Lower leg skin (tissue), 3 donors: ENCODE results near the gene REXO4.

Experiments
- POLR2A ChIP-seq, 2 donors: fragments of 450-650 bp; IDR thresholded peaks; one replicate each; pipeline ENCODE4 v1.6.1; 2016 to 2017; ENCODE audit warnings: antibody characterized with exemption in 2 of 2, mild to moderate bottlenecking in 1 of 2, moderate library complexity in 1 of 2
- TF ChIP-seq, protein P1 (sequence below), 3 donors: fragments of 450-650 bp; IDR thresholded peaks; one replicate each; pipeline ENCODE4 v1.5.1; 2016; ENCODE audit warnings: antibody characterized with exemption in 3 of 3, mild to moderate bottlenecking in 3 of 3, moderate library complexity in 2 of 3

GRCh38 chr9:133357656-133358055, 60.2 kb downstream of the REXO4 start:
- TF ChIP-seq, protein P1, sequence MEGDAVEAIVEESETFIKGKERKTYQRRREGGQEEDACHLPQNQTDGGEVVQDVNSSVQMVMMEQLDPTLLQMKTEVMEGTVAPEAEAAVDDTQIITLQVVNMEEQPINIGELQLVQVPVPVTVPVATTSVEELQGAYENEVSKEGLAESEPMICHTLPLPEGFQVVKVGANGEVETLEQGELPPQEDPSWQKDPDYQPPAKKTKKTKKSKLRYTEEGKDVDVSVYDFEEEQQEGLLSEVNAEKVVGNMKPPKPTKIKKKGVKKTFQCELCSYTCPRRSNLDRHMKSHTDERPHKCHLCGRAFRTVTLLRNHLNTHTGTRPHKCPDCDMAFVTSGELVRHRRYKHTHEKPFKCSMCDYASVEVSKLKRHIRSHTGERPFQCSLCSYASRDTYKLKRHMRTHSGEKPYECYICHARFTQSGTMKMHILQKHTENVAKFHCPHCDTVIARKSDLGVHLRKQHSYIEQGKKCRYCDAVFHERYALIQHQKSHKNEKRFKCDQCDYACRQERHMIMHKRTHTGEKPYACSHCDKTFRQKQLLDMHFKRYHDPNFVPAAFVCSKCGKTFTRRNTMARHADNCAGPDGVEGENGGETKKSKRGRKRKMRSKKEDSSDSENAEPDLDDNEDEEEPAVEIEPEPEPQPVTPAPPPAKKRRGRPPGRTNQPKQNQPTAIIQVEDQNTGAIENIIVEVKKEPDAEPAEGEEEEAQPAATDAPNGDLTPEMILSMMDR (IDR thresholded peaks at IDR 0.05), result no peak
- no peak for TF ChIP-seq POLR2A (IDR thresholded peaks at IDR 0.05)
